Neural cell (in vitro differentiated cells): Measurements from ENCODE around the gene RMRP. TPM values are rescaled to one million over a fixed set of nuclear protein-coding genes. Genes with fewer than 3 reads are reported as not detected.

Experiments
- H2AFZ ChIP-seq: fragments of 200-600, 300-800 bp; sonication (generic), shearing (Covaris generic); 2 replicates; pipeline ENCODE4 v1.6.0; 2014; ENCODE audit warnings: low read depth, mild to moderate bottlenecking, antibody characterized with exemption, low read length, moderate library complexity
- H3F3A ChIP-seq: fragments of 200-600 bp; shearing (Covaris generic); 2 replicates; pipeline ENCODE4 v1.6.1; 2016; ENCODE audit warnings: mild to moderate bottlenecking, moderate library complexity, mixed read lengths, antibody characterized with exemption, low read length; ENCODE audit not compliant: insufficient read depth, poor library complexity, severe bottlenecking
- H3K27ac ChIP-seq: fragments of 200-600, 300-800 bp; sonication (generic), shearing (Covaris generic); 2 replicates; pipeline ENCODE4 v1.5.1; 2014; ENCODE audit warnings: mild to moderate bottlenecking, low read length, moderate library complexity
- H3K27me3 ChIP-seq: fragments of 300-800, 200-600 bp; sonication (generic), shearing (Covaris generic); 2 replicates; pipeline ENCODE4 v1.6.0; 2014; ENCODE audit warnings: mild to moderate bottlenecking, low read depth, low read length, moderate library complexity; ENCODE audit not compliant: insufficient read depth
- H3K36me3 ChIP-seq: fragments of 300-800, 200-600 bp; sonication (generic), shearing (Covaris generic); 2 replicates; pipeline ENCODE4 v1.5.1; 2014; ENCODE audit warnings: mild to moderate bottlenecking, antibody characterized with exemption, low read length, moderate library complexity; ENCODE audit not compliant: insufficient read depth
- H3K4me2 ChIP-seq: fragments of 300-800, 200-600 bp; sonication (generic), shearing (Covaris generic); 2 replicates; pipeline ENCODE4 v1.6.0; 2014; ENCODE audit warnings: mild to moderate bottlenecking, low read length
- H3K4me3 ChIP-seq: fragments of 300-800, 200-600 bp; sonication (generic), shearing (Covaris generic); 2 replicates; pipeline ENCODE4 v1.5.1; 2014; ENCODE audit warnings: mild to moderate bottlenecking, low read length, moderate library complexity
- H3K79me2 ChIP-seq: fragments of 200-600 bp; shearing (Covaris generic); replicated peaks from 2 replicates; pipeline ENCODE4 v1.6.0; 2014; ENCODE audit warnings: mild to moderate bottlenecking, low read length, moderate library complexity; ENCODE audit not compliant: insufficient read depth
- H3K9ac ChIP-seq: fragments of 300-800, 200-600 bp; sonication (generic), shearing (Covaris generic); 2 replicates; pipeline ENCODE4 v1.6.1; 2016; ENCODE audit warnings: mild to moderate bottlenecking, low read length, mixed read lengths
- H3K9me2 ChIP-seq: fragments of 200-600 bp; shearing (Covaris generic); 2 replicates; pipeline ENCODE4 v1.6.1; 2016; ENCODE audit warnings: mild to moderate bottlenecking, low read length, mixed read lengths; ENCODE audit not compliant: insufficient read depth
- H3K9me3 ChIP-seq: fragments of 200-600, 300-800 bp; sonication (generic), shearing (Covaris generic); 2 replicates; pipeline ENCODE4 v1.6.1; 2016; ENCODE audit warnings: mild to moderate bottlenecking, mixed run types, low read length, moderate library complexity, mixed read lengths
- H4K20me1 ChIP-seq: fragments of 200-600 bp; shearing (Covaris generic); 2 replicates; pipeline ENCODE4 v1.6.1; 2016; ENCODE audit warnings: mild to moderate bottlenecking, mixed run types; ENCODE audit not compliant: insufficient read depth
- EP300 ChIP-seq: fragments of 450-650 bp; conservative IDR thresholded peaks from 2 replicates; pipeline ENCODE4 v1.6.1; 2014; ENCODE audit warnings: antibody characterized with exemption, mild to moderate bottlenecking, moderate library complexity; ENCODE audit not compliant: poor library complexity, severe bottlenecking
- EZH2 ChIP-seq: fragments of 200-600, 300-800 bp; shearing (Covaris generic), sonication (generic); IDR thresholded peaks from 2 replicates; pipeline ENCODE4 v1.6.1; 2014; ENCODE audit warnings: antibody characterized with exemption, low read length, borderline replicate concordance, mild to moderate bottlenecking; ENCODE audit not compliant: insufficient read depth, poor library complexity, severe bottlenecking
- MXI1 ChIP-seq: fragments of 450-650 bp; conservative IDR thresholded peaks from 2 replicates; pipeline ENCODE4 v1.6.1; 2014; ENCODE audit warnings: antibody characterized with exemption, mild to moderate bottlenecking; ENCODE audit not compliant: poor library complexity, severe bottlenecking
- POLR2AphosphoS5 ChIP-seq: IDR thresholded peaks from 2 replicates; pipeline ENCODE4 v1.6.1; 2012
- RAD21 ChIP-seq: fragments of 450-650 bp; conservative IDR thresholded peaks from 2 replicates; pipeline ENCODE4 v1.6.1; 2014; ENCODE audit warnings: antibody characterized with exemption, mild to moderate bottlenecking, moderate library complexity
- REST ChIP-seq: IDR thresholded peaks from 2 replicates; pipeline ENCODE4 v1.6.1; 2012; ENCODE audit warnings: borderline replicate concordance
- SMC3 ChIP-seq: fragments of 450-650 bp; conservative IDR thresholded peaks from 2 replicates; pipeline ENCODE4 v1.6.1; 2014; ENCODE audit warnings: antibody characterized with exemption, mild to moderate bottlenecking, moderate library complexity; ENCODE audit not compliant: poor library complexity
- TAF1 ChIP-seq: IDR thresholded peaks from 2 replicates; pipeline ENCODE4 v1.6.1; 2012; ENCODE audit warnings: low read depth
- polyA plus RNA-seq: library from polyadenylated mRNA; depleted of rRNA; stranded (reverse); fragments of >200 nt; gene quantifications from 2 replicates; pipeline ENCODE4 v1.2.3, GENCODE V29; 2014
- TF ChIP-seq, protein P1 (sequence below): fragments of 450-650 bp; IDR thresholded peaks from 2 replicates; pipeline ENCODE4 v1.5.1; 2014; ENCODE audit warnings: antibody characterized with exemption, mild to moderate bottlenecking, moderate library complexity; ENCODE audit not compliant: poor library complexity, severe bottlenecking

RMRP gene
- polyA plus RNA-seq, 1 donor from 2014 or later, result not detected

DNA sequence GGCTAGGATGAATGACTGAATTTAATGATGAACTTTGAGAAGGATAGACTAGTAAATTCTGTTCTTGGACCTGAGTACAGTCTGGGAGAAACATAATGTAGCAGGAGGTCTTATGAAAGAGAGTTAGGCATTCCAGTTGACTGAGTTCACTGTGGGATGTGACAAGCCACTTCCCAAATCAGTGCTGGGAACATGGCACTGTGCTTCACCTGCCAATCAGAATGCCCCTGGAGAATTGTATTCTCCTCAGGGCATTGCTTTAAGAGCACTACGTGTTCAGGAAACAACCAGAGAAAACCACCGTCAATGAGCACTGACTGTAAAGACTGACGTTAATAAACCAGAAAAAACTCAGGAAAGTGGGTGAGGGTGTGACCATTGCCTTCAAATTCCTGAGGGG is 1.5 kb upstream of the RMRP start:
- Histone ChIP-seq H3K27me3 (no peaks in the 10 kb centered on the region), H3K27ac (peak overlapping the region; percentile 97), H3K4me2 (peak overlapping the region; percentile 71), H3K9ac (peak overlapping the region; percentile 97), H3K9me2 (no peaks in the 10 kb centered on the region), H2AFZ (no peak overlapping the region), H3F3A (no peaks in the 10 kb centered on the region), H4K20me1 (no peaks in the 10 kb centered on the region), H3K36me3 (peaks cover 8% of the 10 kb centered on the region), H3K9me3 (no peaks in the 10 kb centered on the region), H3K79me2 (peaks cover 6% of the 10 kb centered on the region), H3K4me3 (peak overlapping the region; percentile 80)
- TF ChIP-seq EP300 (no peak), POLR2AphosphoS5 (no peak), EZH2 (no peak), MXI1 (no peak), SMC3 (no peak), RAD21 (no peak), TAF1 (no peak), REST (no peak)
- TF ChIP-seq, protein P1, sequence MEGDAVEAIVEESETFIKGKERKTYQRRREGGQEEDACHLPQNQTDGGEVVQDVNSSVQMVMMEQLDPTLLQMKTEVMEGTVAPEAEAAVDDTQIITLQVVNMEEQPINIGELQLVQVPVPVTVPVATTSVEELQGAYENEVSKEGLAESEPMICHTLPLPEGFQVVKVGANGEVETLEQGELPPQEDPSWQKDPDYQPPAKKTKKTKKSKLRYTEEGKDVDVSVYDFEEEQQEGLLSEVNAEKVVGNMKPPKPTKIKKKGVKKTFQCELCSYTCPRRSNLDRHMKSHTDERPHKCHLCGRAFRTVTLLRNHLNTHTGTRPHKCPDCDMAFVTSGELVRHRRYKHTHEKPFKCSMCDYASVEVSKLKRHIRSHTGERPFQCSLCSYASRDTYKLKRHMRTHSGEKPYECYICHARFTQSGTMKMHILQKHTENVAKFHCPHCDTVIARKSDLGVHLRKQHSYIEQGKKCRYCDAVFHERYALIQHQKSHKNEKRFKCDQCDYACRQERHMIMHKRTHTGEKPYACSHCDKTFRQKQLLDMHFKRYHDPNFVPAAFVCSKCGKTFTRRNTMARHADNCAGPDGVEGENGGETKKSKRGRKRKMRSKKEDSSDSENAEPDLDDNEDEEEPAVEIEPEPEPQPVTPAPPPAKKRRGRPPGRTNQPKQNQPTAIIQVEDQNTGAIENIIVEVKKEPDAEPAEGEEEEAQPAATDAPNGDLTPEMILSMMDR, result no peak

DNA sequence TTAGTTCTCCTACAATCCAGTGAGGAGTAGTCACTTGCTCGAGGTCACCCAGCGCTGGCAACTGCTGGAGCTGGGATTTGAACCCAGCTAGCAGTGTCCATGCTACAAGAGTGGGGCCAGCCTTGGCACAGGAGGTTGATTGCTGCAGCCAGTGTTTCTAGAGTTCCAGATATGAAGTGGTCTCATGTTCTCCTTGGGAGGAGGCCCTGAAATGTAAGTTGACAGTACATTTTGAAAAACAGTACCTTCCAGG is 1.1 kb upstream of the RMRP start:
- TF ChIP-seq REST (no peak), SMC3 (no peak), MXI1 (no peak), EZH2 (no peak), RAD21 (no peak), EP300 (no peak), POLR2AphosphoS5 (no peak), TAF1 (no peak)
- TF ChIP-seq, protein P1, result no peak
- Histone ChIP-seq H4K20me1 (no peaks in the 10 kb centered on the region), H3K27me3 (no peaks in the 10 kb centered on the region), H3K27ac (peak overlapping the region; percentile 97), H3K9me2 (no peaks in the 10 kb centered on the region), H3K9me3 (no peaks in the 10 kb centered on the region), H3K79me2 (peaks cover 6% of the 10 kb centered on the region), H3K9ac (peak overlapping the region; percentile 97), H3K36me3 (peaks cover 8% of the 10 kb centered on the region), H2AFZ (peak overlapping the region; percentile 88), H3K4me3 (peak overlapping the region; percentile 80), H3K4me2 (peak overlapping the region; percentile 71), H3F3A (no peaks in the 10 kb centered on the region)
